Measurements from ENCODE around the gene CREB3L4.

Gene CREB3L4

DNA sequence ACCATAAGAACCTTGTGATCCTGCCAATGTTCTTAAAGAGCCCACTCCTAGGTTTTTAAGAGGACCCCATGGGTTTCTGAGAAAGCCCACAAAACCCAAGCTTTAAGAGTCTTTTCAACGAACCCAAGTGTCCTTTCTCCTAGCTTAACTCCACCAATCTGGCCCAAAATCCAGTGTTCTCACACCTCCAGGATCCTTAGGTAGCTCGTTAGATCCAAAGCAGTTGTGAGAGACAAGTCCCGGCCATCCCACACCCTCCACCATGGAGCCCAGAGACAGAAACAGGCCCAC lies 22.9 kb upstream of the CREB3L4 start:
- H3K4me3 ChIP-seq (ENCODE audit: low read depth, low read length): peak overlapping the region; percentile 92
- TF ChIP-seq, protein P1, sequence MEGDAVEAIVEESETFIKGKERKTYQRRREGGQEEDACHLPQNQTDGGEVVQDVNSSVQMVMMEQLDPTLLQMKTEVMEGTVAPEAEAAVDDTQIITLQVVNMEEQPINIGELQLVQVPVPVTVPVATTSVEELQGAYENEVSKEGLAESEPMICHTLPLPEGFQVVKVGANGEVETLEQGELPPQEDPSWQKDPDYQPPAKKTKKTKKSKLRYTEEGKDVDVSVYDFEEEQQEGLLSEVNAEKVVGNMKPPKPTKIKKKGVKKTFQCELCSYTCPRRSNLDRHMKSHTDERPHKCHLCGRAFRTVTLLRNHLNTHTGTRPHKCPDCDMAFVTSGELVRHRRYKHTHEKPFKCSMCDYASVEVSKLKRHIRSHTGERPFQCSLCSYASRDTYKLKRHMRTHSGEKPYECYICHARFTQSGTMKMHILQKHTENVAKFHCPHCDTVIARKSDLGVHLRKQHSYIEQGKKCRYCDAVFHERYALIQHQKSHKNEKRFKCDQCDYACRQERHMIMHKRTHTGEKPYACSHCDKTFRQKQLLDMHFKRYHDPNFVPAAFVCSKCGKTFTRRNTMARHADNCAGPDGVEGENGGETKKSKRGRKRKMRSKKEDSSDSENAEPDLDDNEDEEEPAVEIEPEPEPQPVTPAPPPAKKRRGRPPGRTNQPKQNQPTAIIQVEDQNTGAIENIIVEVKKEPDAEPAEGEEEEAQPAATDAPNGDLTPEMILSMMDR (IDR thresholded peaks at IDR 0.05; ENCODE audit: borderline replicate concordance, insufficient read depth, low read depth, low read length): no peak

DNA sequence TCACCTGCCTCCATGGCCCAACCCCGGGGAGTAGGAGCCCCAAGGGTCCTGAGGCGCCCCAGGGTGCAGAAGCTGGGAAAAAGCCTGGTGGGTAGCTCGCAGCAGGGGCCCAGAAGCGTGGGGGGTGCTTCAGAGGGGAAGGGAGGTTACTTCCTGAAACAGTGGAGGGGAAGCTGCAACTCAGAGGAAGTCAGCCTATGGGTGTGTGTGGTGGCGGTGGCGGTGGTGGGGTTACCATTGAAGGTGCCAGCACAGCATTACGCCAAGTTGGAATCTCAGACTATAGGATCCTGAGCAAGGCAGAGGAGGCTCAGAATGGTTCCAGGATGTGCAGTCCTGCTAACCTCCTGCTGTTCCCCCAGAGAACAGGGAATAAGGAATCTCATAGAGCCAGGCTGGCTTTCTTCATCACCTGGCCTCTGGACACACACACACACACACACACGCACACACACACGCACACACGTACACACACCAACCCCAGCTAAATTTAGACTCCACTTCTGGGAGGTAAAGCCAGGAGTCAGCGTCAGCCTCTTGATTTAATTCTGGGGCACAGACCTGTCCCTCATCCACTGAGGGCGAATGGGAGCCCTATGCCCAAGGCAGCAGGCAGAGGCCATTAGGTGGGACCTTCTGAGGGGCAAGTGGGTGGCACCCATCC lies 22.4 kb upstream of the CREB3L4 start:
- TF ChIP-seq, protein P1 (IDR thresholded peaks at IDR 0.05; ENCODE audit: borderline replicate concordance, insufficient read depth, low read depth, low read length): no peak
- peak overlapping the region; percentile 92 for H3K4me3 ChIP-seq (ENCODE audit: low read depth, low read length)

DNA sequence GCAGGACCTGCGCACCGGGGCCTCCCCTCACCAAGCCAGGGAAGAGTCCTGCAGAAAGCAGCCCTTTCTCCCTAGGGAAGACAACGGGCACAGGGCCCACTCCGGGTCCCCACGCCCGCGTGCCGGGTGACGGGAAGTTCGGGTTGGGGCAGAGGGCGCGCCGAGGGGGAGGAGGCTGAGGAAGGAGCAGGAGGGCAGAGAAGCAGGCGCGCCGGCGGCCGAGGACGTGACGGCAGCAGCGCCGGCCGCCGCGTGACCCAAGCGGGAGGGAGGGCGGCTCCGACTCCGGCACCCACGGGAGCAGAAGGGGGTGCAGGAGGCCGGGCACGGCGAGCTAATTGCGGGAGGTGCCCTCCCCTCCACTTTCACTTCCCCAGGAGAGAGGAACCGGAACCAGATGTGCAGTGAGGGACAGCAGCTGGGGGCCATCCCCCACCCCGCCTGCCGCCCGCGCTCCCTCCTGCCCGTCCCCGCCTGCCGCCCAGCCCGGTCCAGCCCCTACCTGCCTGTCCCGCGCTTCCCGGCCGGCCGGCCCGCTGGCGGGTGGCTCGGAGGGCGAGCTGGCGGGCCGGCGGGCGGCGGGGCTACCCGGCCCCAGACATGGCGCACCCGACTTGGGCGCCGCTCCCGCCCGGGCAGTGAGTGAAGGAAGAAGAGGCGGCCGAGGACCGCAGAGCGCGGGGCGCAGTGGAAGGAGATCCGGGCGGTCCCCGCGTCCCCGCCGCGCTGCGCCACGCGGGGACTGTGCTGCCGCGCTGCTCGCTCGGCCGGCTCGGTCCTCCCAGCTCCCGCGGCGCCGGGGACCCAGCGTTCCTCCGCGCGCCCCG lies 21.7 kb upstream of the CREB3L4 start:
- TF ChIP-seq, protein P1 (IDR thresholded peaks at IDR 0.05; ENCODE audit: borderline replicate concordance, insufficient read depth, low read depth, low read length): no peak
- H3K4me3 ChIP-seq (ENCODE audit: low read depth, low read length): peak overlapping the region; percentile 92

DNA sequence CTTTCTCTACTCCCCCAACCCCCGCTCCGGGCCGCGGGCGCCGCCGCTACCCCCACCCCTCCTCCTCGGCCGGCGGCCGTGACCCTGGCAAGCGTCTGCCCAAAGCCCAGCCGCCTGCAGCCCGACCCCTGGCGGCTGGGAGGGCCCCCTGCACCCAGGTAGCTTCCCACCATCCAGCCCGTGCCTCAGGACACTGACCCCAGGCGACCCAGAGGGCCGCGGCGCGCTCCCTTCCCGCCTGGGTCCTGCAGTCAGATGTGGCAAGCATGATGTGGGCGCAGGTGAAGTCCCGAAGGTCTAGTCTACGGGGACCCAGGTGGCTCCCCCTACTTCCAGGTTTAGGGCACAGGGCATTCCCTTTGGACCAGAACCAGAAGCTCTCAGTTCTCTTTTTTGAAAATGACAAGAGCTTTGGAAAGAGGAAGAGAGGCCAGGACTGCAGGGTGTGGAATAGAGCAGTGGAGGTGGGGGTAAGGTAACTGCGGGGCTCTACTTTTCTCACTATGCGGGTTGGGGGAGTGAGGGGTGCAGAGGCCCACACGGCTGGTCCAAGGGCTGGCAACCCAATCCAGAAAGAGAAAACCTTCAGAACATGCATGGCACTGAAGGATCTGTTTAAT lies 21.0 kb upstream of the CREB3L4 start, which contains the start of gene DENND4B:
TSS of gene DENND4B (minus strand) at position 97 of the 620 bp plus-strand sequence. CDS start 2,344 bp downstream, outside the sequence.
- TF ChIP-seq, protein P1 (IDR thresholded peaks at IDR 0.05; ENCODE audit: borderline replicate concordance, insufficient read depth, low read depth, low read length): peak; percentile 97
- peak within 1 kb of the TSS; percentile 92 for H3K4me3 ChIP-seq (ENCODE audit: low read depth, low read length)

DNA sequence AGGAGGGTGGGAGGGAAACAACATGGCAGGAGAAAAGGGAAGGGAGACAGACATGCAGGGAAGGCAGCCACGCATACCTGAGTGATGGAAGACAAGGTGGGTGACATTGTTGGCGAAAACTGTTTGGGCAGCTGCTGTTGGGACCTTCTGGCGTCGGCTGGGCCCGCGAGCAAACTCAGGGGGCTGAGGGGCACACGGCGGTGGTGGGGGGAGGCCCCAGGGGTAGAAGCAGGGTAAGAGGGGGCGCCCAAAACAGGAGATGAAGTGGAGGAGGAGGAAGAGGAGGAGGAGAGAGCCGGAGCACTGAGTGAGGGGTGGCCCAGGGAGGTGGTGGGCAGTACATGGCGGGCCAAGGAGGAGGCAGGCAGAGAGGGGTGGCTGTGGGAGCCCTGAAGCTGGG lies 16.5 kb upstream of the CREB3L4 start:
- no peak overlapping the region for H3K4me3 ChIP-seq (ENCODE audit: low read depth, low read length)
- TF ChIP-seq, protein P1 (IDR thresholded peaks at IDR 0.05; ENCODE audit: borderline replicate concordance, insufficient read depth, low read depth, low read length): no peak

DNA sequence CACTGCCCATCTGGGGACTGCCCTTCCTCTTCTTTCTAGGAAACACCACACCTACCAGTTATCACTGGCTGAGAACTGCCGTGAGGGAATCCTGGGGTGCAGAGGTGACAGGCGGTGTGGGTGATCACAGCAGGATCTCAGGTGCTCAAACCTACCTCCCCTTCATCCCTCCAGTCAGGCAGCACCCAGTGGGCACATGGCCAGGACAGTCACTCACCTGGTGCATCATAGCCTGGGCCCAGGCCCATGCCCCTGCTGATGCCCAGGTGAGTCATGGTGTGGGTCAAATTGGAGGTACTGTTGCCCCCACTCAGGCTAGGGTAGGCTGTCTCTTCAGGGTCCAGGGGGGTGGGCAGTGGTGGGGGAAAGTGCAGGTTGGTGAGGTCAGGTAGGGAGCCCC lies 15.9 kb upstream of the CREB3L4 start:
- H3K4me3 ChIP-seq (ENCODE audit: low read depth, low read length): no peak overlapping the region
- TF ChIP-seq, protein P1 (IDR thresholded peaks at IDR 0.05; ENCODE audit: borderline replicate concordance, insufficient read depth, low read depth, low read length): no peak
